Measurements from ENCODE around the gene SLC35F3. TPM values are rescaled to one million over a fixed set of nuclear protein-coding genes. Genes with fewer than 3 reads are reported as not detected.

Gene SLC35F3
- total RNA-seq, 1 donor from 2014 or later: not detected

DNA sequence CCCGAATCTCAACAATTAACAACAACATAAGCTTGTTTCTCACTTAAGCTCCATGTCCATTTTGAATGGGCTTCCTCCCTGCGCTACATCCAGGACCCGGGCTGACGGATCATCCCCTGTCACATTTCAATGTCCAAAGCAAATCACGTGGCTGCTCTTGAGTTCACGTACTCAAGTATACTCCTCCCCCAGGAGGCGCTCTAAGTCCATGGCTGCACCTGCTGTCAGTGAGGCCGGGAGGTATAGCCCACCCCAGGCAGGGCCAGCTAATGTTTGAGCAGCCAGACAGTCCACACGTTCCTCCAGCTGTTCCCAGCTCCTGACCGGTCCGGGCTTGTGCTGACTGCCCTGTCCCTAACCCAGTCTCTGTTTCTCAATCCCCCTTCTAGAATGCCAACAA, 220.8 kb downstream of the SLC35F3 start:
- peaks cover 23% of the 10 kb centered on the region for H3K27me3 Mint-ChIP-seq
- no peak for DNase-seq
- no peak overlapping the region for H3K4me3 Mint-ChIP-seq
- no peaks in the 10 kb centered on the region for H3K9me3 Mint-ChIP-seq
- TF ChIP-seq, protein P1, sequence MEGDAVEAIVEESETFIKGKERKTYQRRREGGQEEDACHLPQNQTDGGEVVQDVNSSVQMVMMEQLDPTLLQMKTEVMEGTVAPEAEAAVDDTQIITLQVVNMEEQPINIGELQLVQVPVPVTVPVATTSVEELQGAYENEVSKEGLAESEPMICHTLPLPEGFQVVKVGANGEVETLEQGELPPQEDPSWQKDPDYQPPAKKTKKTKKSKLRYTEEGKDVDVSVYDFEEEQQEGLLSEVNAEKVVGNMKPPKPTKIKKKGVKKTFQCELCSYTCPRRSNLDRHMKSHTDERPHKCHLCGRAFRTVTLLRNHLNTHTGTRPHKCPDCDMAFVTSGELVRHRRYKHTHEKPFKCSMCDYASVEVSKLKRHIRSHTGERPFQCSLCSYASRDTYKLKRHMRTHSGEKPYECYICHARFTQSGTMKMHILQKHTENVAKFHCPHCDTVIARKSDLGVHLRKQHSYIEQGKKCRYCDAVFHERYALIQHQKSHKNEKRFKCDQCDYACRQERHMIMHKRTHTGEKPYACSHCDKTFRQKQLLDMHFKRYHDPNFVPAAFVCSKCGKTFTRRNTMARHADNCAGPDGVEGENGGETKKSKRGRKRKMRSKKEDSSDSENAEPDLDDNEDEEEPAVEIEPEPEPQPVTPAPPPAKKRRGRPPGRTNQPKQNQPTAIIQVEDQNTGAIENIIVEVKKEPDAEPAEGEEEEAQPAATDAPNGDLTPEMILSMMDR (IDR thresholded peaks at IDR 0.05): no peak
- intact Hi-C loops (cut with micrococcal nuclease): no loop called here
- no peak overlapping the region for H3K27ac Mint-ChIP-seq
- H3K4me1 Mint-ChIP-seq: no peaks in the 10 kb centered on the region
- ATAC-seq (ENCODE audit: low read depth): no peak
- ChIA-PET POLR2A (no interaction called here), CTCF (interaction anchor here (1.9 kb wide), 1 partner anchor 12 kb away, joined by 6 read pairs; no protein-coding TSS in a partner anchor)
- H3K36me3 Mint-ChIP-seq (ENCODE audit: low read depth): no peaks in the 10 kb centered on the region

GRCh38 chr1:234125714-234126113, 221.2 kb downstream of the SLC35F3 start:
- H3K4me1 Mint-ChIP-seq: no peaks in the 10 kb centered on the region
- H3K9me3 Mint-ChIP-seq: no peaks in the 10 kb centered on the region
- ChIA-PET POLR2A (no interaction called here), CTCF (no interaction called here)
- H3K36me3 Mint-ChIP-seq (ENCODE audit: low read depth): no peaks in the 10 kb centered on the region
- TF ChIP-seq, protein P1 (IDR thresholded peaks at IDR 0.05): no peak
- intact Hi-C loops (cut with micrococcal nuclease): no loop called here
- no peak overlapping the region for H3K27ac Mint-ChIP-seq
- ATAC-seq (ENCODE audit: low read depth) (no peak), DNase-seq (no peak)
- H3K4me3 Mint-ChIP-seq: no peak overlapping the region
- peaks cover 23% of the 10 kb centered on the region for H3K27me3 Mint-ChIP-seq

DNA sequence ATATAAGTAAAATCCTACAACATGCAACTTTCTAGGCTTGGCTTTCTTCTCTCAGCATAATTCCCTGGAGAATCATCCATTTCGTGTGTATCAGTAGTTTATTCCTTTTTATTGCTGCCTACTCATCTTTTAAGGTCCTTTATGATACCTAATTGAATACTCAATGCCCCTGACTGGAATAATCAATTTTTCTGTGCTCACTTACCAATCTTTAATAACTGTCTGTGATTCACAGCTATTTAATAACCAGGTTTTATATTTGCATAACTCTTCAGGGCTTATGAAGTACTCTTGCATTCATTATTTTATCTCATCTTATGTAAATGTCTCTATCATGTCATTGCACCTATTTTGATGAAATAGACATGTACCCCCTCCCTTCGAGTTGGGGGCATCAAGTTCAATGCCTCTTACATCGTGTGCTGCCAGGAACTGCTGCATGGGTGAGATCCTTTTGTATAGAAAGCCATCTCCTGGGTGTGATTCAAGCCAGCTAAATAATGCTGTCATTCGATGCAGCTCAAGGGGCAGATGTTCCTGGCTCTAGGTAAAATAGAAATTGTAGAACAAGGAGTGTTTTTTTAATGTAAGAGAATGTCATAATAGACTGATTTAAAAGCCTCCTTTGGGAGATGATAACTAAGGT, 222.7 kb downstream of the SLC35F3 start:
- DNase-seq: no peak
- Mint-ChIP-seq H3K4me1 (no peaks in the 10 kb centered on the region), H3K36me3 (ENCODE audit: low read depth) (no peaks in the 10 kb centered on the region), H3K27ac (no peak overlapping the region), H3K4me3 (no peak overlapping the region), H3K9me3 (no peaks in the 10 kb centered on the region), H3K27me3 (peaks cover 23% of the 10 kb centered on the region)
- TF ChIP-seq, protein P1 (IDR thresholded peaks at IDR 0.05): no peak
- CTCF ChIA-PET: no interaction called here
- intact Hi-C loops (cut with micrococcal nuclease): no loop called here
- POLR2A ChIA-PET: no interaction called here
- no peak for ATAC-seq (ENCODE audit: low read depth)

DNA sequence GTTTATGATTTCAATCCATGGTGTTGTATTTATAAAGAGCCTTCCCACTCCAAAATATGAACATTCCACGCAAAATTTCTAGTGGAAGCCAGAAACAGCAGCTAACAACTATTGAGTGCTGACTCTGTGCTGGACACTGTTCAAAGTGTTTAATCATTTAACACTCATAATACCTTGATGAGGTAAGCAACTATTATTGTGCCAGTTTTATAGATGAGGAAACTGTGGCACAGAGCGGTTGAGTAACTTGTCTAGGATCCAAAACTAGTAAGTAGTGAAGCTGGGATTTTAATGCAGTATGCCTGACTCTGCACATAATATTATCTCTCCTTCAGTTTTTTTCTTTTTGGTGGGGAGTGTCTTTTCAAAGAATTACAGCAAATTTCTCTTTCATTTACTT, 228.3 kb downstream of the SLC35F3 start:
- DNase-seq: no peak
- peaks cover 2% of the 10 kb centered on the region for H3K27me3 Mint-ChIP-seq
- intact Hi-C loops (cut with micrococcal nuclease): no loop called here
- no peaks in the 10 kb centered on the region for H3K36me3 Mint-ChIP-seq (ENCODE audit: low read depth)
- H3K4me1 Mint-ChIP-seq: no peaks in the 10 kb centered on the region
- ChIA-PET CTCF (no interaction called here), POLR2A (no interaction called here)
- H3K27ac Mint-ChIP-seq: no peak overlapping the region
- no peaks in the 10 kb centered on the region for H3K9me3 Mint-ChIP-seq
- no peak overlapping the region for H3K4me3 Mint-ChIP-seq
- TF ChIP-seq, protein P1 (IDR thresholded peaks at IDR 0.05): no peak
- ATAC-seq (ENCODE audit: low read depth): no peak

GRCh38 chr1:234134878-234135277, 230.4 kb downstream of the SLC35F3 start:
- H3K4me3 Mint-ChIP-seq: no peak overlapping the region
- CTCF ChIA-PET: no interaction called here
- TF ChIP-seq, protein P1 (IDR thresholded peaks at IDR 0.05): no peak
- H3K27me3 Mint-ChIP-seq: peaks cover 2% of the 10 kb centered on the region
- no peak for DNase-seq
- intact Hi-C loops (cut with micrococcal nuclease): no loop called here
- no peak for ATAC-seq (ENCODE audit: low read depth)
- no peaks in the 10 kb centered on the region for H3K9me3 Mint-ChIP-seq
- H3K4me1 Mint-ChIP-seq: no peaks in the 10 kb centered on the region
- no peaks in the 10 kb centered on the region for H3K36me3 Mint-ChIP-seq (ENCODE audit: low read depth)
- POLR2A ChIA-PET: no interaction called here
- no peak overlapping the region for H3K27ac Mint-ChIP-seq
